GM06990 (cell line): ENCODE results near the gene AFDN.

Source experiments
- DNase-seq: peaks from one replicate; pipeline ENCODE4 v3.0.0-alpha.2; 2011; ENCODE audit not compliant: insufficient read length; ENCODE audit errors: extremely low read depth
- H3K27me3 ChIP-seq: replicated peaks from 2 replicates; pipeline ENCODE4 v1.6.0; 2011; ENCODE audit warnings: low read length; ENCODE audit not compliant: control insufficient read depth, insufficient read depth
- H3K36me3 ChIP-seq: 2 replicates; pipeline ENCODE4 v1.5.1; 2011; ENCODE audit warnings: low read length; ENCODE audit not compliant: control insufficient read depth, insufficient read depth
- H3K4me3 ChIP-seq: replicated peaks from 2 replicates; pipeline ENCODE4 v1.5.1; 2011; ENCODE audit warnings: low read depth, mild to moderate bottlenecking, control low read depth, low read length
- TF ChIP-seq, protein P1 (sequence below): IDR thresholded peaks from 2 replicates; pipeline ENCODE4 v1.5.1; 2011; ENCODE audit warnings: low read length, control low read depth, mild to moderate bottlenecking, inconsistent platforms; ENCODE audit not compliant: insufficient read depth, poor library complexity, severe bottlenecking

Gene AFDN

DNA sequence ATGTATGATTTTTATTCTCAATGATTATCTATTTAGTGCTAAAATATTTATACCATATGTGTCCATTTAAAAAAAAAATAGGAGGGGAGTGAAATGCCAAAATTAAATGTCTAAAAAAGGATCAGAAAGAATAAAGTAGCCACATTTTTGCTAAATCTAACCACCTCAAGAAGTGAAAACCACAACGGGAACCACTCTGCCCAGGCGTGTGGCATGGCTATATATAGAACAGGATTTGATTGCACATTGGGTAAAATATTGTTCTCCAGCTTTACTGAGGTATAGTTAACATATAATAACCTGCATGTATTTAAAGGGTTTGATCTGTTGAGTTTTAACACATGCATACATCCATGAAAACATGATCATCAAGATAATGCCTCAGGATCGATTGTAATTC lies 19.0 kb upstream of the AFDN start:
- TF ChIP-seq, protein P1, sequence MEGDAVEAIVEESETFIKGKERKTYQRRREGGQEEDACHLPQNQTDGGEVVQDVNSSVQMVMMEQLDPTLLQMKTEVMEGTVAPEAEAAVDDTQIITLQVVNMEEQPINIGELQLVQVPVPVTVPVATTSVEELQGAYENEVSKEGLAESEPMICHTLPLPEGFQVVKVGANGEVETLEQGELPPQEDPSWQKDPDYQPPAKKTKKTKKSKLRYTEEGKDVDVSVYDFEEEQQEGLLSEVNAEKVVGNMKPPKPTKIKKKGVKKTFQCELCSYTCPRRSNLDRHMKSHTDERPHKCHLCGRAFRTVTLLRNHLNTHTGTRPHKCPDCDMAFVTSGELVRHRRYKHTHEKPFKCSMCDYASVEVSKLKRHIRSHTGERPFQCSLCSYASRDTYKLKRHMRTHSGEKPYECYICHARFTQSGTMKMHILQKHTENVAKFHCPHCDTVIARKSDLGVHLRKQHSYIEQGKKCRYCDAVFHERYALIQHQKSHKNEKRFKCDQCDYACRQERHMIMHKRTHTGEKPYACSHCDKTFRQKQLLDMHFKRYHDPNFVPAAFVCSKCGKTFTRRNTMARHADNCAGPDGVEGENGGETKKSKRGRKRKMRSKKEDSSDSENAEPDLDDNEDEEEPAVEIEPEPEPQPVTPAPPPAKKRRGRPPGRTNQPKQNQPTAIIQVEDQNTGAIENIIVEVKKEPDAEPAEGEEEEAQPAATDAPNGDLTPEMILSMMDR, result no peak
- no peak for DNase-seq
- Histone ChIP-seq H3K36me3 (no peaks in the 10 kb centered on the region), H3K27me3 (no peaks in the 10 kb centered on the region; the same call in 1 of the 2 replicates), H3K4me3 (no peak overlapping the region)

DNA sequence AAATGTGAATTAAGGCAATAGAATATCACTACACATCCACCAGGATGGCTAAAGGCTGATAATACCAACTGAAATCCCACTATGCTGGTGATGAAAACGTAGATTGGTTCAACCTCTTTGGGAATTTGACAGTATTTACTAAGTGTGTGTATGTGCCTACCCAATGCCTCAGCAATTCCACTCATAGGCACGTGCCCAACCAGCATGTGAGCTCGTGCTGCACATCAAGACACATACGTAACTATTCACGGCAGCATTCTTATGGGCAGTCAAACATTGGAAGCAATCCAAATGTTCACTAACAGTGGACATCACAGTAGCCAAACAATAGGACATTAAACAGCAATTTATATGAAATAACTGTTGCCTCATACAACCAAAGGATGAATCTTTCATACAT lies 15.7 kb upstream of the AFDN start:
- Histone ChIP-seq H3K4me3 (no peak overlapping the region), H3K36me3 (no peaks in the 10 kb centered on the region), H3K27me3 (no peaks in the 10 kb centered on the region; the same call in 1 of the 2 replicates)
- TF ChIP-seq, protein P1, result no peak
- no peak for DNase-seq

DNA sequence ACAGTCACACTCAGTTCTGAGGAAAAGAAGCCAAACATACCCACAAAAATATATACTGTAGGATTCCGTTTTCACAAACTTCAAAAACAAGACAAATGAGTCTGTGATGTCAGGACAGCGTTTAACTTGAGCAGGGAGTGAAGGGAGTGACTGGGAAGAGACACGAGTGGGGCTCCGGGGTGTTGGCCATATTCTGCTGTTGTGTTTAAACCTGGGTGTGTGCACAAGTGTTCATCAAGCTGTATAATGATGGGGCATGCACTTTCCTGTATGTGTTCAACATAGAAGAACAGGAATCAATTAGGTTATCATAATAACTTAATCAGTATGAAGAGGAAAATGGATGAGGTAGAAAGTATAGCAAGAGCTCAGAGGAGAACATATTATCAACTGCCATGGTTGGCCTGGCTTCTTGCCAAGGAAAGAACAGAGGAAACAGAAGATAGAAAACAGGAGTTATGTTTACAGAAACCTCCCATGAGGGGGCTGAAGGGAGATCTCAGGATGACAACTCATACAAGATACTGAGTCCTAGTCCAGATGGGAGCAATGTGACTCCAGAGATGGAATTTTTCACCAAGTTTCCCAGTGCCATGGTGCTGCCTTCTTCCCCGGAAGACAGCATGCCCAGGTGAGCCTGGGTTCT lies 15.1 kb upstream of the AFDN start:
- H3K4me3 ChIP-seq, result no peak overlapping the region
- TF ChIP-seq, protein P1, result no peak
- no peak for DNase-seq
- no peaks in the 10 kb centered on the region; the same call in 1 of the 2 replicates for H3K27me3 ChIP-seq
- no peaks in the 10 kb centered on the region for H3K36me3 ChIP-seq

DNA sequence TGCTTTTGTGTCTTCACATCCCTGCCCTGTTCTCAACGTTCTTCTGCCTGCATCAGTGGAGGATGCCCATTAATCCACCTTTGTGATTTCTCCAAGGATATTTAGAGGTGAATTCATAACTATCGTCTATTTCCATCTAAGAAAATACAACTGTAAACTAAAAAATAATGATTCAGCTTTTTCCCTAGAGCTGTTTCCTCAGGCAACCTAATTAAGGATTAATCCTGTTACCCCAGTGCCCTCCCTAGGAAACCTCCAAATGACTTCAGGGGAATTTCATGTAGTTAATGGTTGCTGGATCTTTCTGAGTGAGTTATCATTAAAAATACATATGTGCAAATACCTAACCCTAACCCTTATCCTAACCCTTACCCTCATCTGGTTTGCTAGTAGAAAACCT lies 14.6 kb upstream of the AFDN start:
- no peaks in the 10 kb centered on the region for H3K36me3 ChIP-seq
- TF ChIP-seq, protein P1, result no peak
- no peaks in the 10 kb centered on the region; the same call in 1 of the 2 replicates for H3K27me3 ChIP-seq
- H3K4me3 ChIP-seq, result no peak overlapping the region
- no peak for DNase-seq

DNA sequence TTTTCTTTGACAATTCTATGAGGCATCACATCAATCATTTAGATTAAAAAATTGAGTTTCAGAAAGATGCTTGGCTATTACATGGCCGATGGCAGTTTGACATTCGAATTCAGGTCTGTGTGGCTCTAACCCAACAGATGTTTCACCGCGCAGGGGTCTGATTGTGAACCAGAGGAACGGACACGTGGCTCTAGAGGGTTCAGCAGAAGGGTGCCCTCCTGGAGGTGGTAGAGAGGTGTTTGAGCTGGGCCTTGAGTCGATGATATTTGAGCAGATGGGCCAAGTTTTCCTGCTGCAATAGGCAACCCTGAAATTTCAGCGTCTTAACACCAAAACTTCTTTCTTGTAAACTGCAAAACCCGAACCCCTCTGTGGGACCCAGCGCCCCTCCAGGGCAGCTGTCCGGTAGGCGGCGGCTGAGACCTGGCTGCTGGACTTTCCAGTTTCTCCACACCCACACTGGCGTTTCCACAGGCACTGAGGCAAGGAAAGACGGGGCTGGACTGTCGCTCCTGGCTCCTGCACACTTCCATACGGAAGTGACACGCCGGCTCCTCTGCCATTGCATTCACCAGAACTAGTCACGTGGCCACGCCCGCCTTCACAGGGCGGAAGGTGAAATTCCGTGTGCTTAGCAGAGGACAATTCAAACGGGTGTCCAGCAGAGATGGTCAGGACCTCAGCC lies 11.3 kb upstream of the AFDN start:
- no peaks in the 10 kb centered on the region; the same call in 1 of the 2 replicates for H3K27me3 ChIP-seq
- no peaks in the 10 kb centered on the region for H3K36me3 ChIP-seq
- TF ChIP-seq, protein P1, result no peak
- H3K4me3 ChIP-seq, result no peak overlapping the region
- DNase-seq, result no peak
